Progenitor cell of endocrine pancreas (in vitro differentiated cells): Measurements from ENCODE around the gene ITPR2. TPM values are rescaled to one million over a fixed set of nuclear protein-coding genes. Genes with fewer than 3 reads are reported as not detected.

Source experiments
- DNase-seq: peaks from one replicate; pipeline ENCODE4 v3.0.0; 2021; ENCODE audit warnings: low spot score; ENCODE audit not compliant: unreplicated experiment
- H3K27ac Mint-ChIP-seq: 2 replicates; pipeline ENCODE4 v1.8.0; 2021; ENCODE audit warnings: mild to moderate bottlenecking, moderate library complexity, mixed read lengths
- H3K27me3 Mint-ChIP-seq: 2 replicates; pipeline ENCODE4 v1.8.0; 2021; ENCODE audit warnings: mixed read lengths
- H3K36me3 Mint-ChIP-seq: 2 replicates; pipeline ENCODE4 v1.8.0; 2022; ENCODE audit warnings: mixed read lengths; ENCODE audit not compliant: insufficient read depth
- H3K4me1 Mint-ChIP-seq: 2 replicates; pipeline ENCODE4 v1.8.0; 2021; ENCODE audit warnings: low read depth, mixed read lengths
- H3K4me3 Mint-ChIP-seq: 2 replicates; pipeline ENCODE4 v1.8.0; 2021; ENCODE audit warnings: low read depth, mild to moderate bottlenecking, moderate library complexity, mixed read lengths
- H3K9me3 Mint-ChIP-seq: 2 replicates; pipeline ENCODE4 v1.8.0; 2021; ENCODE audit warnings: low read depth, mixed read lengths
- CTCF ChIP-seq: fragments of 200-600 bp; sonication (generic); IDR thresholded peaks from one replicate; pipeline ENCODE4 v1.5.0; 2021; ENCODE audit warnings: antibody characterized with exemption, mild to moderate bottlenecking; ENCODE audit not compliant: unreplicated experiment
- total RNA-seq: library from RNA; stranded (reverse); gene quantifications from 2 replicates; pipeline ENCODE4 v1.2.1, GENCODE V29; 2021

ITPR2 gene
- total RNA-seq, 1 donor from 2014 or later: 72.4 TPM

GRCh38 chr12:26573225-26573909, 259.6 kb downstream of the ITPR2 start:
- H3K4me1 Mint-ChIP-seq: peaks cover 3% of the 10 kb centered on the region
- no peak for DNase-seq
- H3K36me3 Mint-ChIP-seq: peaks cover 8% of the 10 kb centered on the region

GRCh38 chr12:26572137-26572536, 260.9 kb downstream of the ITPR2 start:
- Mint-ChIP-seq H3K27ac (no peak overlapping the region), H3K4me3 (no peak overlapping the region), H3K27me3 (no peaks in the 10 kb centered on the region), H3K9me3 (no peaks in the 10 kb centered on the region), H3K4me1 (peaks cover 3% of the 10 kb centered on the region), H3K36me3 (peaks cover 6% of the 10 kb centered on the region)
- no peak for TF ChIP-seq CTCF
- no peak for DNase-seq

More at GRCh38 chr12:26573225-26573909, 259.6 kb downstream of the ITPR2 start:
- Mint-ChIP-seq H3K27ac (no peak overlapping the region), H3K27me3 (no peaks in the 10 kb centered on the region), H3K9me3 (no peaks in the 10 kb centered on the region), H3K4me3 (no peak overlapping the region)
- TF ChIP-seq CTCF: no peak

- Mint-ChIP-seq H3K36me3 (peaks cover 4% of the 10 kb centered on the region), H3K4me3 (no peak overlapping the region), H3K27ac (no peak overlapping the region), H3K27me3 (no peaks in the 10 kb centered on the region), H3K9me3 (no peaks in the 10 kb centered on the region), H3K4me1 (peaks cover 3% of the 10 kb centered on the region)
- TF ChIP-seq CTCF: no peak
- no peak for DNase-seq
Observed at GRCh38 chr12:26571560-26571959, 261.4 kb downstream of the ITPR2 start.

GRCh38 chr12:26567126-26567525, 265.9 kb downstream of the ITPR2 start:
- no peaks in the 10 kb centered on the region for H3K4me1 Mint-ChIP-seq
- H3K36me3 Mint-ChIP-seq: no peaks in the 10 kb centered on the region
- H3K27me3 Mint-ChIP-seq: no peaks in the 10 kb centered on the region
- TF ChIP-seq CTCF: no peak
- H3K4me3 Mint-ChIP-seq: no peak overlapping the region
- no peak overlapping the region for H3K27ac Mint-ChIP-seq
- no peaks in the 10 kb centered on the region for H3K9me3 Mint-ChIP-seq
- no peak for DNase-seq

- no peak overlapping the region for H3K4me3 Mint-ChIP-seq
- H3K36me3 Mint-ChIP-seq: no peaks in the 10 kb centered on the region
- H3K9me3 Mint-ChIP-seq: no peaks in the 10 kb centered on the region
- TF ChIP-seq CTCF: no peak
- no peaks in the 10 kb centered on the region for H3K27me3 Mint-ChIP-seq
- DNase-seq: no peak
- no peak overlapping the region for H3K27ac Mint-ChIP-seq
- H3K4me1 Mint-ChIP-seq: no peaks in the 10 kb centered on the region
Observed at GRCh38 chr12:26566675-26567074, 266.3 kb downstream of the ITPR2 start.
